Sigmoid colon (tissue), 4 donors: Measurements from ENCODE around the gene GAB2.

Experiments used
- EP300 ChIP-seq, 4 donors: sonication (generic); formaldehyde crosslinking; IDR thresholded peaks; one replicate each; pipeline ENCODE4 v1.6.1; 2017; ENCODE audit warnings: antibody characterized with exemption in 4 of 4
- POLR2A ChIP-seq, 2 donors: fragments of 450-650 bp; IDR thresholded peaks; one replicate each; pipeline ENCODE4 v1.6.1; 2016; ENCODE audit warnings: antibody characterized with exemption in 2 of 2, mild to moderate bottlenecking in 2 of 2, moderate library complexity in 2 of 2
- POLR2AphosphoS5 ChIP-seq, 4 donors: sonication (generic); formaldehyde crosslinking; IDR thresholded peaks; one replicate each; pipeline ENCODE4 v1.6.1; 2017; ENCODE audit warnings: antibody characterized with exemption in 4 of 4
- TF ChIP-seq, protein P1 (sequence below), 4 experiments: fragments of 450-650 bp in 3 of 4; fragments of 200-600 bp in 1 of 4; IDR thresholded peaks; one replicate each; pipeline ENCODE4 v1.5.1; 2016 to 2019; ENCODE audit warnings: antibody characterized with exemption in 4 of 4, mild to moderate bottlenecking in 3 of 4, moderate library complexity in 2 of 4

DNA sequence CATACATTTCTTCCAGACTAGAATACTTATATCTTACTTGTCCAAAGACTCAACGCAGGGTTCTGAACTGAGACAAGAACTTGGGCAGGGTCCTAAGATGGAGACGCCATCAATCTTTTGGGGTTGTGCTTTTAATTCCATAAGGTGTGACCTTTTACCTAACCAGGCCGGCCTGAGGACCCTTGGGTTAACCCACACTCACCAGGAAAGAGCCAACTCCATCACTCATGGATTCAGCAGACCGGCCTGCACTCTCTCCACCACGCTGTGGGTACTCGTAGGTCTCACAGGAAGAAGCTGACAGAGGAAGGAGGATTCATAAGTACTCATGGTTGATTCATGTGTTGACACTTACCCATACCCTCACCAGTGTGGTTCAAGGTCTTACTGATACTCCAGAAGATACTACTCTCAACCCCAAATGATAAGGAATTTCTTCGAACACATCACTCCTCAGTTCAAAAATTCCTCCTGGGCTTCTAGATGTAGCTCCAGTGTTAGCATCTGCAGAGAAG lies 192.7 kb downstream of the GAB2 start:
- no peak for TF ChIP-seq POLR2AphosphoS5 (IDR thresholded peaks at IDR 0.05)
- TF ChIP-seq, protein P1, sequence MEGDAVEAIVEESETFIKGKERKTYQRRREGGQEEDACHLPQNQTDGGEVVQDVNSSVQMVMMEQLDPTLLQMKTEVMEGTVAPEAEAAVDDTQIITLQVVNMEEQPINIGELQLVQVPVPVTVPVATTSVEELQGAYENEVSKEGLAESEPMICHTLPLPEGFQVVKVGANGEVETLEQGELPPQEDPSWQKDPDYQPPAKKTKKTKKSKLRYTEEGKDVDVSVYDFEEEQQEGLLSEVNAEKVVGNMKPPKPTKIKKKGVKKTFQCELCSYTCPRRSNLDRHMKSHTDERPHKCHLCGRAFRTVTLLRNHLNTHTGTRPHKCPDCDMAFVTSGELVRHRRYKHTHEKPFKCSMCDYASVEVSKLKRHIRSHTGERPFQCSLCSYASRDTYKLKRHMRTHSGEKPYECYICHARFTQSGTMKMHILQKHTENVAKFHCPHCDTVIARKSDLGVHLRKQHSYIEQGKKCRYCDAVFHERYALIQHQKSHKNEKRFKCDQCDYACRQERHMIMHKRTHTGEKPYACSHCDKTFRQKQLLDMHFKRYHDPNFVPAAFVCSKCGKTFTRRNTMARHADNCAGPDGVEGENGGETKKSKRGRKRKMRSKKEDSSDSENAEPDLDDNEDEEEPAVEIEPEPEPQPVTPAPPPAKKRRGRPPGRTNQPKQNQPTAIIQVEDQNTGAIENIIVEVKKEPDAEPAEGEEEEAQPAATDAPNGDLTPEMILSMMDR (IDR thresholded peaks at IDR 0.05) = no peak
- no peak for TF ChIP-seq POLR2A (IDR thresholded peaks at IDR 0.05)
- TF ChIP-seq EP300 (IDR thresholded peaks at IDR 0.05) = no peak
